Parathyroid adenoma (tissue), 2 donors: ENCODE data around the gene RBM33.

Experiments used
- H2AFZ ChIP-seq: fragments of 300-600 bp; sonication (generic); one replicate; pipeline ENCODE4 v1.7.0; 2017; ENCODE audit warnings: antibody characterized with exemption, mild to moderate bottlenecking
- H3K27ac ChIP-seq: fragments of 300-600 bp; sonication (generic); one replicate; pipeline ENCODE4 v1.7.0; 2017
- H3K27me3 ChIP-seq: fragments of 300-600 bp; sonication (generic); one replicate; pipeline ENCODE4 v1.7.0; 2017; ENCODE audit warnings: low read length; ENCODE audit not compliant: control insufficient read depth, insufficient read depth
- H3K36me3 ChIP-seq: fragments of 300-600 bp; sonication (generic); one replicate; pipeline ENCODE4 v1.7.0; 2017; ENCODE audit warnings: low read length; ENCODE audit not compliant: control insufficient read depth, insufficient read depth
- H3K4me1 ChIP-seq: fragments of 300-600 bp; sonication (generic); one replicate; pipeline ENCODE4 v1.7.0; 2017; ENCODE audit warnings: control low read depth
- H3K4me2 ChIP-seq: fragments of 300-600 bp; sonication (generic); one replicate; pipeline ENCODE4 v1.7.0; 2017; ENCODE audit warnings: low read length
- H3K4me3 ChIP-seq: fragments of 300-600 bp; sonication (generic); one replicate; pipeline ENCODE4 v1.7.0; 2017; ENCODE audit warnings: low read depth, low read length
- H3K79me2 ChIP-seq: fragments of 300-600 bp; sonication (generic); one replicate; pipeline ENCODE4 v1.7.0; 2017; ENCODE audit warnings: control low read depth
- H3K9ac ChIP-seq: fragments of 300-600 bp; sonication (generic); one replicate; pipeline ENCODE4 v1.7.0; 2017; ENCODE audit warnings: mild to moderate bottlenecking
- H3K9me3 ChIP-seq: fragments of 300-600 bp; sonication (generic); one replicate; pipeline ENCODE4 v1.7.0; 2017; ENCODE audit warnings: low read length; ENCODE audit not compliant: control insufficient read depth
- CTCF ChIP-seq: fragments of 300-600 bp; sonication (generic); IDR thresholded peaks from one replicate; pipeline ENCODE4 v1.7.0; 2017; ENCODE audit warnings: antibody characterized with exemption, mild to moderate bottlenecking
- donor health status: primary hyperparathyroidism.

The RBM33 gene

GRCh38 chr7:155803418-155804376 lies 159.2 kb downstream of the RBM33 start:
- H3K4me3 ChIP-seq = no peak overlapping the region
- no peaks in the 10 kb centered on the region for H3K9me3 ChIP-seq
- no peaks in the 10 kb centered on the region for H3K36me3 ChIP-seq
- peaks cover 4% of the 10 kb centered on the region for H3K27me3 ChIP-seq
- peaks cover 5% of the 10 kb centered on the region for H3K4me1 ChIP-seq
- no peak for TF ChIP-seq CTCF
- H3K9ac ChIP-seq = no peak overlapping the region
- peak overlapping the region; percentile 31 for H3K4me2 ChIP-seq
- H3K27ac ChIP-seq = no peak overlapping the region
- no peaks in the 10 kb centered on the region for H3K79me2 ChIP-seq
- peak overlapping the region; percentile 22 for H2AFZ ChIP-seq

GRCh38 chr7:155804431-155804831 lies 160.0 kb downstream of the RBM33 start:
- H3K4me1 ChIP-seq = peaks cover 5% of the 10 kb centered on the region
- H3K9ac ChIP-seq = no peak overlapping the region
- no peak overlapping the region for H3K4me3 ChIP-seq
- H3K27me3 ChIP-seq = peaks cover 4% of the 10 kb centered on the region
- H3K36me3 ChIP-seq = no peaks in the 10 kb centered on the region
- TF ChIP-seq CTCF = no peak
- no peaks in the 10 kb centered on the region for H3K9me3 ChIP-seq
- no peaks in the 10 kb centered on the region for H3K79me2 ChIP-seq
- H3K27ac ChIP-seq = no peak overlapping the region
- no peak overlapping the region for H3K4me2 ChIP-seq
- H2AFZ ChIP-seq = no peak overlapping the region

GRCh38 chr7:155804897-155805825 lies 160.7 kb downstream of the RBM33 start:
- H3K4me1 ChIP-seq = peaks cover 5% of the 10 kb centered on the region

GRCh38 chr7:155805826-155806095 lies 161.3 kb downstream of the RBM33 start:
- Histone ChIP-seq H3K9ac (no peak overlapping the region), H3K4me1 (peaks cover 5% of the 10 kb centered on the region), H2AFZ (peak overlapping the region; percentile 77), H3K4me2 (peak overlapping the region; percentile 72), H3K36me3 (no peaks in the 10 kb centered on the region), H3K27me3 (peaks cover 7% of the 10 kb centered on the region), H3K4me3 (peak overlapping the region; percentile 43), H3K9me3 (no peaks in the 10 kb centered on the region), H3K79me2 (no peaks in the 10 kb centered on the region), H3K27ac (no peak overlapping the region)
- no peak for TF ChIP-seq CTCF

More at GRCh38 chr7:155804897-155805825, 160.7 kb downstream of the RBM33 start:
- no peak overlapping the region for H3K27ac ChIP-seq
- H2AFZ ChIP-seq = peak overlapping the region; percentile 77
- peak; percentile 23 for TF ChIP-seq CTCF
- peaks cover 4% of the 10 kb centered on the region for H3K27me3 ChIP-seq
- peak overlapping the region; percentile 43 for H3K4me3 ChIP-seq
- H3K79me2 ChIP-seq = no peaks in the 10 kb centered on the region
- no peak overlapping the region for H3K9ac ChIP-seq
- no peaks in the 10 kb centered on the region for H3K9me3 ChIP-seq
- H3K4me2 ChIP-seq = peak overlapping the region; percentile 72
- H3K36me3 ChIP-seq = no peaks in the 10 kb centered on the region
